H9 (cell line): ENCODE measurements around the gene PRR5L. TPM values are rescaled to one million over a fixed set of nuclear protein-coding genes. Genes with fewer than 3 reads are reported as not detected.
A peak's percentile ranks its signal among the peaks of the same experiment; 100 is the strongest.

Experiments used
- DNase-seq: peaks from one replicate; pipeline ENCODE4 v3.0.0-alpha.2; 2017
- H2AFZ ChIP-seq: one replicate; pipeline ENCODE4 v1.6.1; 2013; ENCODE audit warnings: mild to moderate bottlenecking, low read length, control low read depth, moderate library complexity
- H2AK5ac ChIP-seq: 2 replicates; pipeline ENCODE4 v1.6.1; 2013; ENCODE audit warnings: low read length, control low read depth, mixed read lengths; ENCODE audit not compliant: insufficient read length
- H2BK120ac ChIP-seq: one replicate; pipeline ENCODE4 v1.6.1; 2013; ENCODE audit warnings: low read depth, mild to moderate bottlenecking, low read length, control low read depth, inconsistent platforms; ENCODE audit not compliant: poor library complexity, severe bottlenecking
- H2BK12ac ChIP-seq: 2 replicates; pipeline ENCODE4 v1.6.1; 2013; ENCODE audit warnings: low read length, control low read depth, mixed read lengths, low read depth; ENCODE audit not compliant: insufficient read length
- H2BK15ac ChIP-seq: 2 replicates; pipeline ENCODE4 v1.6.1; 2013; ENCODE audit warnings: low read depth, low read length, control low read depth
- H2BK20ac ChIP-seq: one replicate; pipeline ENCODE4 v1.6.1; 2013; ENCODE audit warnings: low read depth, mild to moderate bottlenecking, low read length, control low read depth, inconsistent platforms; ENCODE audit not compliant: poor library complexity, severe bottlenecking
- H2BK5ac ChIP-seq: 2 replicates; pipeline ENCODE4 v1.6.1; 2013; ENCODE audit warnings: low read length, control low read depth, mixed read lengths; ENCODE audit not compliant: insufficient read length
- H3K14ac ChIP-seq: 2 replicates; pipeline ENCODE4 v1.6.1; 2013; ENCODE audit warnings: low read length, control low read depth; ENCODE audit not compliant: insufficient read depth
- H3K18ac ChIP-seq: 2 replicates; pipeline ENCODE4 v1.6.1; 2013; ENCODE audit warnings: low read depth, mild to moderate bottlenecking, mixed read lengths, low read length, control low read depth; ENCODE audit not compliant: insufficient read length
- H3K23ac ChIP-seq: 2 replicates; pipeline ENCODE4 v1.6.1; 2013; ENCODE audit warnings: low read length, control low read depth, mixed read lengths, low read depth; ENCODE audit not compliant: insufficient read length
- H3K23me2 ChIP-seq: 2 replicates; pipeline ENCODE4 v1.6.1; 2013; ENCODE audit warnings: low read depth, mild to moderate bottlenecking, mixed read lengths, low read length, control low read depth; ENCODE audit not compliant: insufficient read length, poor library complexity, severe bottlenecking
- H3K27ac ChIP-seq: 2 replicates; pipeline ENCODE4 v1.5.1; 2013; ENCODE audit warnings: low read length, control low read depth, mixed read lengths, low read depth; ENCODE audit not compliant: insufficient read length
- H3K27me3 ChIP-seq: 2 replicates; pipeline ENCODE4 v1.6.1; 2013; ENCODE audit warnings: low read length, control low read depth, inconsistent platforms; ENCODE audit not compliant: insufficient read depth
- H3K4ac ChIP-seq: 2 replicates; pipeline ENCODE4 v1.6.1; 2013; ENCODE audit warnings: low read depth, mild to moderate bottlenecking, control low read depth, inconsistent platforms, low read length, moderate library complexity
- H3K4me1 ChIP-seq: 2 replicates; pipeline ENCODE4 v1.6.1; 2013; ENCODE audit warnings: low read length, control low read depth, inconsistent platforms; ENCODE audit not compliant: insufficient read depth
- H3K4me2 ChIP-seq: 2 replicates; pipeline ENCODE4 v1.6.1; 2013; ENCODE audit warnings: low read length, control low read depth, mixed read lengths; ENCODE audit not compliant: insufficient read length, insufficient read depth
- H3K56ac ChIP-seq: 2 replicates; pipeline ENCODE4 v1.6.1; 2013; ENCODE audit warnings: low read depth, mild to moderate bottlenecking, mixed read lengths, low read length, control low read depth; ENCODE audit not compliant: insufficient read length
- H3K79me1 ChIP-seq: 2 replicates; pipeline ENCODE4 v1.6.1; 2013; ENCODE audit warnings: low read depth, mild to moderate bottlenecking, moderate library complexity, low read length, control low read depth, inconsistent platforms; ENCODE audit not compliant: insufficient read depth, poor library complexity, severe bottlenecking
- H3K79me2 ChIP-seq: 2 replicates; pipeline ENCODE4 v1.6.1; 2013; ENCODE audit warnings: low read length, control low read depth, inconsistent platforms; ENCODE audit not compliant: insufficient read depth
- H3K9ac ChIP-seq: 2 replicates; pipeline ENCODE4 v1.6.1; 2013; ENCODE audit warnings: low read length, control low read depth, mixed read lengths; ENCODE audit not compliant: insufficient read length; ENCODE audit errors: extremely low read depth
- H3K9me3 ChIP-seq: one replicate; pipeline ENCODE4 v1.6.1; 2013; ENCODE audit warnings: low read depth, low read length, inconsistent platforms; ENCODE audit not compliant: control insufficient read depth
- H3T11ph ChIP-seq: one replicate; pipeline ENCODE4 v1.6.1; 2013; ENCODE audit warnings: mild to moderate bottlenecking, low read length, control low read depth, inconsistent platforms
- H4K20me1 ChIP-seq: one replicate; pipeline ENCODE4 v1.6.1; 2013; ENCODE audit not compliant: control insufficient read depth, insufficient read length, insufficient read depth
- H4K5ac ChIP-seq: 2 replicates; pipeline ENCODE4 v1.6.1; 2013; ENCODE audit warnings: low read depth, mild to moderate bottlenecking, mixed read lengths, low read length, control low read depth; ENCODE audit not compliant: insufficient read length
- H4K8ac ChIP-seq: replicated peaks from 2 replicates; pipeline ENCODE4 v1.6.1; 2013; ENCODE audit warnings: low read length, control low read depth, mixed read lengths, low read depth; ENCODE audit not compliant: insufficient read length
- H4K91ac ChIP-seq: 2 replicates; pipeline ENCODE4 v1.6.1; 2013; ENCODE audit warnings: low read depth, mild to moderate bottlenecking, moderate library complexity, mixed read lengths, low read length, control low read depth; ENCODE audit not compliant: insufficient read length
- H3K27ac Mint-ChIP-seq, 3 experiments: 2 replicates in 2 of 3; 3 replicates in 1 of 3; pipeline ENCODE4 v1.8.0; 2020 to 2021; ENCODE audit warnings: mixed read lengths in 3 of 3, mild to moderate bottlenecking in 1 of 3, moderate library complexity in 1 of 3
- H3K27me3 Mint-ChIP-seq: 2 replicates; pipeline ENCODE4 v1.8.0; 2021; ENCODE audit warnings: low read depth, mild to moderate bottlenecking, moderate library complexity, mixed read lengths
- H3K36me3 Mint-ChIP-seq, 3 experiments: 2 replicates in 2 of 3; 3 replicates in 1 of 3; pipeline ENCODE4 v1.8.0; 2020 to 2021; ENCODE audit warnings: low read depth in 3 of 3, mixed read lengths in 3 of 3; ENCODE audit not compliant: insufficient read depth in 1 of 3
- H3K4me1 Mint-ChIP-seq, 2 experiments: 2 replicates each; pipeline ENCODE4 v1.8.0; 2020; ENCODE audit warnings: mixed read lengths in 2 of 2
- H3K4me3 Mint-ChIP-seq, 2 experiments: 2 replicates in 1 of 2; 3 replicates in 1 of 2; pipeline ENCODE4 v1.8.0; 2020 to 2021; ENCODE audit warnings: mild to moderate bottlenecking in 2 of 2, mixed read lengths in 2 of 2, moderate library complexity in 1 of 2
- H3K9me3 Mint-ChIP-seq, 2 experiments: 2 replicates in 1 of 2; 3 replicates in 1 of 2; pipeline ENCODE4 v1.8.0; 2020; ENCODE audit warnings: mild to moderate bottlenecking in 2 of 2, mixed read lengths in 2 of 2, moderate library complexity in 1 of 2
- CTCF ChIP-seq: fragments of 200-600 bp; sonication (generic); conservative IDR thresholded peaks from 3 replicates; pipeline ENCODE4 v1.8.0; 2021; ENCODE audit warnings: antibody characterized with exemption, mild to moderate bottlenecking
- WGBS: extraction: QIAGEN DNeasy Blood & Tissue Kit; methylation state at CpG from one replicate; pipeline ENCODE4 v1.1.7; 2013; ENCODE audit warnings: missing lambda C conversion rate, low lambda C conversion rate, mixed read lengths; ENCODE audit not compliant: insufficient read length; ENCODE audit errors: extremely low coverage; 5-methylcytosine and 5-hydroxymethylcytosine counted together
- total RNA-seq: library from RNA; stranded (reverse); gene quantifications from 2 replicates; pipeline ENCODE4 v1.2.1, GENCODE V29; 2021

Gene PRR5L
- total RNA-seq, 1 experiment from 2014 or later, result 5.6 TPM

GRCh38 chr11:36264973-36265344 is 31.1 kb upstream of the PRR5L start:
- no peak overlapping the region for H3K23ac ChIP-seq
- no peak overlapping the region for H3K14ac ChIP-seq
- no peak overlapping the region for H3K18ac ChIP-seq
- Mint-ChIP-seq H3K9me3 (no peaks in the 10 kb centered on the region), H3K4me3 (no peak overlapping the region), H3K27me3 (peaks cover 19% of the 10 kb centered on the region), H3K36me3 (no peaks in the 10 kb centered on the region), H3K4me1 (peaks cover 11 to 14% of the 10 kb centered on the region in 2 experiments), H3K27ac (peak overlapping the region in 1 of 3 experiments; percentile 33; a peak in 1 of 7 replicates)
- H3T11ph ChIP-seq, result no peak overlapping the region
- H4K91ac ChIP-seq, result no peak overlapping the region
- H3K9me3 ChIP-seq, result no peaks in the 10 kb centered on the region
- TF ChIP-seq CTCF, result no peak
- no peak overlapping the region for H3K27ac ChIP-seq
- no CpG with 5 or more reads among the region's 5 CpGs for WGBS
- H2BK5ac ChIP-seq, result no peak overlapping the region
- H4K20me1 ChIP-seq, result no peaks in the 10 kb centered on the region
- H3K79me1 ChIP-seq, result no peaks in the 10 kb centered on the region
- H2BK120ac ChIP-seq, result no peak overlapping the region
- no peak overlapping the region for H2BK15ac ChIP-seq
- H3K27me3 ChIP-seq, result no peaks in the 10 kb centered on the region
- no peak overlapping the region for H2AK5ac ChIP-seq
- H3K4me2 ChIP-seq, result no peak overlapping the region
- no peak overlapping the region for H3K56ac ChIP-seq
- no peak overlapping the region for H4K5ac ChIP-seq
- H2BK12ac ChIP-seq, result no peak overlapping the region
- H4K8ac ChIP-seq, result no peak overlapping the region
- no peak overlapping the region for H3K9ac ChIP-seq
- H2BK20ac ChIP-seq, result no peak overlapping the region
- H3K23me2 ChIP-seq, result no peaks in the 10 kb centered on the region
- no peaks in the 10 kb centered on the region for H3K4me1 ChIP-seq
- H2AFZ ChIP-seq, result no peak overlapping the region
- H3K4ac ChIP-seq, result no peak overlapping the region
- H3K79me2 ChIP-seq, result 0 out of 2 replicates have a peak, but pooled peaks cover 2% of the 10 kb centered on the region
- DNase-seq, result no peak
